NCI-H1436 treated with DMSO at 0.1 percent for 48 hours (cell line): Measurements from ENCODE around the gene SCCPDH.
"Not testable (repeated sequence)": the region's sequence is repeated elsewhere in the genome, so short reads cannot be mapped to it uniquely, and the experiment has no call there.

Experiments
- DNase-seq: peaks from one replicate; lab custom pipeline; 2025; lab: John Stamatoyannopoulos, UW

The SCCPDH gene

DNA sequence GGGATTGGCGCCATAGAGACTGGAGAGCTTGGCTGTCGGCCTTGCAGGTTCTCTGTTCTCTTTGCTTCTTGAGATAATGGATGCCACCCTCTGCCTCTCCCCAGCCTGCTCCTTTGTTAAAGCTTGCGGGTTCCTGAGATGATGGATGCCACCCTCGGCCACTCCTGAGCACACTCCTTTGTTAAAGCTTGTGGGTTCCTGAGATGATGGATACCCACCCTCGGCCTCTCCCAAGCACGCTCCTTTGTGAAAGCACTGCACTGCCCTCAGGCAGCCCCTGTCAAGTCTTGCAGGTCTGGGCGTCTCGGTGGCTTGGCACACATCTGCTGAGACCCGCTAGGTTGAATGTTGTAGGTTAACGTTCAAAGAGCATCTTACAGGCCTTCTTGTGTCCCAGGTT is 76.5 kb downstream of the SCCPDH start:
- DNase-seq, result no peak

GRCh38 chr1:246801241-246802020 is 77.2 kb downstream of the SCCPDH start:
- DNase-seq, result no peak

- no peak for DNase-seq
Measured at GRCh38 chr1:246803373-246803772, 79.2 kb downstream of the SCCPDH start.

- no peak for DNase-seq
Measured at GRCh38 chr1:246803883-246804282, 79.7 kb downstream of the SCCPDH start.

DNA sequence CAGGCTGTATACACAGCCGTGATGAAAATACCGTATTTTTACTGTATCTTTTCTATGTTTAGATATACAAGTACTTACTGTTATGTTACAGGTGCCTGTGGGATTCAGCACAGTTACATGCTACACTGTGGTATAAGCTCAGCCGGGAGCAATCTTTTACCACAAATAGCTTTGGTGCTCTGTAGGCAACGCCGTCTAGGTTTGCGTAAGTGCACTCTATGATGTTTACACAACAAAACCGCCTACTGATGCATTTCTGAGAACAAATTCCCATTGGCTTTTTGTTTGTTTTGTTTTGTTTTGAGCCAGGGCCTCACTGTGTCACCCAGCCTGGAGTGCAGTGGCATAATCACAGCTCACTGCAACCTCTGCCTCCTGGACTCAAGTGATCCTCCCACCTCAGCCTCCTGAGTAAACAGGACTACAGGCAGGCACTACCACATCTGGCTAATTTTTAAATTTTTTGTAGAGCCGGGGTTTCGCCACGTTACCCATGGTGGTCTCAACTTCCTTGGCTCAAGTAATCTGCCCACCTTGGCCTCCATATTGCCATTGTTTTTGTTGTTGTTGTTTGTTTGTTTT is 81.0 kb downstream of the SCCPDH start:
- DNase-seq, result no peak

- no peak for DNase-seq
Measured at GRCh38 chr1:246809473-246809872, 85.3 kb downstream of the SCCPDH start.

DNA sequence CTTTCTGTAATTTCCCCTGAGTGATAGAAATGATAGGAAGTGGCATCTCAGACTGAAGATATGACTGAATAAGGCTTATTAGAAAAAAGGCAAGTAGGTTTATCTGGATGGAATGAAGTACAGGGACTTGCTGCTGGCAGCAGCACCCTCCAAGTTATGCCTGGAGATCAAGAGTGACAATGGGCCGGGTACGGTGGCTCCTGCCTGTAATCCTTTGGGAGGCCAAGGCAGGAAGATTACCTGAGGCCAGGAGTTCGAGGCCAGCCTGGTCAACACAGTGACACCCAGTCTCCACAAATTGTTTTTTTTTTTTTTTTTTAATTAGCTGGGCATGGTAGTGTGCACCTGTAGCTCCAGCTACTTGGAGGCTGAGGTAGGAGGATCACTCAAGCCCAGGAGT is 87.8 kb downstream of the SCCPDH start:
- DNase-seq, result no peak

DNA sequence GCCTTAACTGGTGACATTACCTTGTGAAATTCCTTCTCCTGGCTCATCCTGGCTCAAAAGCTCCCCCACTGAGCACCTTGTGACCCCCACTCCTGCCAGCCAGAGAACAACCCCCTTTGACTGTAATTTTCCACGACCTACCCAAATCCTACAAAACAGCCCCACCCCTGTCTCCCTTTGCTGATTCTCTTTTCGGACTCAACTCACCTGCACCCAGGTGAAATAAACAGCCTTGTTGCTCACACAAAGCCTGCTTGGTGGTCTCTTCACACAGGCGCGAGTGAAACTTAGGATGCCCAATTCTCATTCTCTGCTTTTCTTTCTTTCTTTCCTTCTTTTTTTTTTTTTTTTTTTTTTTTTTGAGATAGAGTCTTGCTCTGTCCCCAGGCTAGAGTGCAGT is 89.1 kb downstream of the SCCPDH start:
- DNase-seq, result not testable (repeated sequence)

DNA sequence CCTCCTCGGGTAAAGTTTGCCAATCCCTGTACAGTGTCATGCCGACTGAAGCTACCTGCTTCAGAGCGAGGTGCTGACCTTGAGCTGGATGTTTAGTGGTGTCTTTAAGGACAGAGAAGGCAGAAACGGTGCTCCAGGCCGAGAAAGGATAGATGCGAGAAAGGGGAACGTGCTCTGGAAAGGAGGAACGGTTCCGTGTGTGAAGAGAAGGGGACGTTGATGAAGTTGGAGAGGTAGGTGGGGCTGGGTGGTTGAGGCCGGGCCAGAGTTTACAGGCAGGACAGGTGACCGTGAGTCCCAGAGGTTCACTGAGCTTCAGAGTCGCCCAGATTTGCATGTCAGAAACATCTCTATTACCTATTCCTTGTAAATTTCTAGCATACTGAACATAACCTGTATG is 90.7 kb downstream of the SCCPDH start:
- DNase-seq, result no peak

DNA sequence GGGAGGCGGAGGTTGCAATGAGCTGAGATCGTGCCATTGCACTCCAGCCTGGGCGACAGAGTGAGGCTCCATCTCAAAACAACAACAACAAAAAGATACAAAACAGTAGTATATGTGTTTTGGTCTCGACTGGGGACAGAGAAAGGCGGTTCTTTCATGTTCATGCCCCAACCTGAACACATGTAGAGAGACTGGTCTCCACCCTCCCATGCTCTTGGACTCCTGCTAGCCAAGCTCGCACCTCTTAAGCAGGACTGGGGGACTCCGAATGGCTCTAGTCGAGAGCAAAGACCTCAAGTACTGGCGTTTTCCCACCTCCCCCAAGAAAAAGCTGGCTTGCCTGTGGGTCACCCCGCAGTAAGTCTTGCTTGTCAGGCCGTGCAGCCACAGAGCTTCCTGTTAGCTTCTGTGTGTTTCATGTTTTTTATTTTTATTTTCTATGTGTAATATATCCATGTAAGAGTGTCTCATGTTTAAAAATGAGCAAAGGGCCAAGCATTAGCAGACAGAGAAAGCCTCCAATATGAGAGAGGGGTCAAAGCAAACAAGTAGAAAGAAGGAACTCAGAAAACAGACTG is 91.6 kb downstream of the SCCPDH start:
- DNase-seq, result no peak
